ENCODE results near the gene GJD4. TPM values are rescaled to one million over a fixed set of nuclear protein-coding genes. Genes with fewer than 3 reads are reported as not detected.

Gene GJD4
- total RNA-seq, 4 donors from 2014 or later: not detected

GRCh38 chr10:35562427-35562826 lies 42.7 kb upstream of the GJD4 start:
- TF ChIP-seq CTCF (IDR thresholded peaks at IDR 0.05): no peak
- Histone ChIP-seq H3K9me3 (no peaks in the 10 kb centered on the region), H3K27me3 (no peaks in the 10 kb centered on the region), H3K4me1 (peaks cover 0 to 3% (median 0%) of the 10 kb centered on the region in 4 donors), H3K4me3 (no peak overlapping the region), H3K36me3 (peaks cover 0 to 15% (median 3%) of the 10 kb centered on the region in 3 donors), H3K27ac (no peak overlapping the region)
- DNase-seq: no peak

DNA sequence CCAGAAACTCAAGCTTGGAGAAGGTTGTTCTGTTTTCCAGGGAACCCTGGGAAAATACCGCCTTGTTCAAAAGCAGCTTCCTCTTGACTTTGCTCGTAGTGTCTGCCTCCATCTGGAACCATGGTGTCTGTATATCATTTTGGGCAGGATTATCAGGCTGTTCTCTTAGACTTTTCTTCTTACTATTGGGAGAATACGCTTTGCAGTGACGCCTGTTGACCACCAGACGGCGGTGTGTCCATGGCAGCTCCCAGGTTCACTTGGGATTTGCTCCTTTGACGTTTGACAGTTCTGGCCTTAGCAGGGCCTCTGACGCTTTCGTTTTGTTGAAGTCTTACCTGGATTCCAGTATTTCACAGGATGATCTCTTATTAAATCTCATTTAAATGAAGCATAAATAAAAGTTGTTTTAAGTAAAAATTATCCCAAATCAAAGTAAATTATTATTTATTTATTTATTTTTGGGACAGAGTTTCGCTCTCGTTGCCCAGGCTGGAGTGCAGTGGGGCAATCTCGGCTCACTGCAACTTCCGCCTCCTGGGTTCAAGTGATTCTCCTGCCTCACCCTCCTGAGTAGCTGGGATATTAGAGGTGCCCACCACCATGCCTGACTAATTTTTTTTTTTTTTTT lies 41.8 kb upstream of the GJD4 start:
- no peaks in the 10 kb centered on the region for H3K9me3 ChIP-seq
- H3K4me3 ChIP-seq: no peak overlapping the region
- no peaks in the 10 kb centered on the region for H3K27me3 ChIP-seq
- no peak overlapping the region for H3K27ac ChIP-seq
- peaks cover 0 to 3% (median 0%) of the 10 kb centered on the region in 4 donors for H3K4me1 ChIP-seq
- peak; percentile 30 to 67 (median 64) for DNase-seq
- TF ChIP-seq CTCF (IDR thresholded peaks at IDR 0.05) (peak; percentile 78 to 95 (median 88)), POLR2A (IDR thresholded peaks at IDR 0.05) (no peak)
- peaks cover 0 to 24% (median 3%) of the 10 kb centered on the region in 3 donors for H3K36me3 ChIP-seq

- peak in 1 of 3 donors; percentile 21 for DNase-seq
- no peaks in the 10 kb centered on the region for H3K9me3 ChIP-seq
- H3K27ac ChIP-seq: peak overlapping the region in 2 of 4 donors; percentile 1 to 31
- TF ChIP-seq POLR2A (IDR thresholded peaks at IDR 0.05) (no peak), CTCF (IDR thresholded peaks at IDR 0.05) (no peak)
- H3K4me1 ChIP-seq: peaks cover 0 to 3% (median 0%) of the 10 kb centered on the region in 4 donors
- peaks cover 0 to 29% (median 3%) of the 10 kb centered on the region in 3 donors for H3K36me3 ChIP-seq
- no peaks in the 10 kb centered on the region for H3K27me3 ChIP-seq
- H3K4me3 ChIP-seq: no peak overlapping the region
Measured at GRCh38 chr10:35564341-35564968, 40.7 kb upstream of the GJD4 start.

- no peaks in the 10 kb centered on the region for H3K9me3 ChIP-seq
- no peaks in the 10 kb centered on the region for H3K27me3 ChIP-seq
- H3K36me3 ChIP-seq: peaks cover 0 to 33% (median 3%) of the 10 kb centered on the region in 3 donors
- TF ChIP-seq CTCF (IDR thresholded peaks at IDR 0.05) (no peak), POLR2A (IDR thresholded peaks at IDR 0.05) (no peak)
- no peak overlapping the region for H3K27ac ChIP-seq
- H3K4me1 ChIP-seq: peaks cover 0 to 3% (median 0%) of the 10 kb centered on the region in 4 donors
- DNase-seq: no peak
- H3K4me3 ChIP-seq: no peak overlapping the region
Measured at GRCh38 chr10:35565602-35566081, 39.5 kb upstream of the GJD4 start.

- no peaks in the 10 kb centered on the region for H3K27me3 ChIP-seq
- H3K27ac ChIP-seq: no peak overlapping the region
- H3K36me3 ChIP-seq: peaks cover 0 to 48% (median 3%) of the 10 kb centered on the region in 3 donors
- TF ChIP-seq CTCF (IDR thresholded peaks at IDR 0.05) (no peak), POLR2A (IDR thresholded peaks at IDR 0.05) (no peak)
- H3K9me3 ChIP-seq: no peaks in the 10 kb centered on the region
- no peak overlapping the region for H3K4me3 ChIP-seq
- peaks cover 0 to 3% (median 0%) of the 10 kb centered on the region in 4 donors for H3K4me1 ChIP-seq
- DNase-seq: no peak
Measured at GRCh38 chr10:35567951-35568350, 37.2 kb upstream of the GJD4 start.
